DOHH2 (cell line): ENCODE measurements around the gene IL10RA.

Experiments
- H3F3A ChIP-seq: fragments of 200-600 bp; sonication (generic), shearing (Covaris generic); 2 replicates; pipeline ENCODE4 v1.6.0; 2016; ENCODE audit warnings: antibody characterized with exemption, mild to moderate bottlenecking; ENCODE audit not compliant: control insufficient read depth, insufficient read depth
- H3K27ac ChIP-seq: fragments of 200-600 bp; sonication (generic); 2 replicates; pipeline ENCODE4 v1.5.1; 2014; ENCODE audit warnings: low read depth, mild to moderate bottlenecking, low read length, moderate library complexity
- H3K27me3 ChIP-seq: fragments of 200-600 bp; sonication (generic); 2 replicates; pipeline ENCODE4 v1.6.1; 2014; ENCODE audit warnings: mild to moderate bottlenecking, low read length, mixed read lengths; ENCODE audit not compliant: control insufficient read depth
- H3K36me3 ChIP-seq: fragments of 200-600 bp; sonication (generic); 2 replicates; pipeline ENCODE4 v1.6.1; 2014; ENCODE audit warnings: mild to moderate bottlenecking, low read length, moderate library complexity, mixed read lengths; ENCODE audit not compliant: control insufficient read depth
- H3K4me1 ChIP-seq: fragments of 200-600 bp; sonication (generic); 2 replicates; pipeline ENCODE4 v1.6.1; 2014; ENCODE audit warnings: mild to moderate bottlenecking, low read length, mixed read lengths; ENCODE audit not compliant: control insufficient read depth
- H3K4me2 ChIP-seq: fragments of 200-600 bp; sonication (generic); 2 replicates; pipeline ENCODE4 v1.6.0; 2014; ENCODE audit warnings: mild to moderate bottlenecking, low read length, moderate library complexity
- H3K4me3 ChIP-seq: fragments of 200-600 bp; sonication (generic); 2 replicates; pipeline ENCODE4 v1.5.1; 2014; ENCODE audit warnings: mild to moderate bottlenecking, low read length, mixed read lengths
- H3K79me2 ChIP-seq: fragments of 200-600 bp; sonication (generic); 2 replicates; pipeline ENCODE4 v1.6.1; 2014; ENCODE audit warnings: mild to moderate bottlenecking, low read length, mixed read lengths; ENCODE audit not compliant: control insufficient read depth
- H3K9me2 ChIP-seq: fragments of 200-600 bp; sonication (generic); replicated peaks from 2 replicates; pipeline ENCODE4 v1.6.1; 2014; ENCODE audit warnings: mild to moderate bottlenecking, low read length, mixed read lengths; ENCODE audit not compliant: control insufficient read depth
- H3K9me3 ChIP-seq: fragments of 200-600 bp; sonication (generic); 2 replicates; pipeline ENCODE4 v1.6.1; 2014; ENCODE audit warnings: antibody characterized with exemption, low read length, mixed read lengths; ENCODE audit not compliant: control insufficient read depth, insufficient read depth
- H4K20me1 ChIP-seq: fragments of 200-600 bp; sonication (generic); 2 replicates; pipeline ENCODE4 v1.6.0; 2014; ENCODE audit warnings: low read depth, mild to moderate bottlenecking, antibody characterized with exemption, low read length, moderate library complexity; ENCODE audit not compliant: control insufficient read depth, insufficient read depth
- CTCF ChIP-seq: fragments of 200-600 bp; sonication (generic); IDR thresholded peaks from one replicate; pipeline ENCODE4 v1.5.1; 2014; ENCODE audit warnings: antibody characterized with exemption, mild to moderate bottlenecking, low read depth, low read length; ENCODE audit not compliant: poor library complexity, severe bottlenecking
- EZH2phosphoT487 ChIP-seq: fragments of 200-600 bp; sonication (generic); IDR thresholded peaks from 2 replicates; pipeline ENCODE4 v1.6.1; 2017; ENCODE audit warnings: borderline replicate concordance, mild to moderate bottlenecking, antibody characterized with exemption, low read length, moderate library complexity, mixed read lengths

Gene IL10RA

GRCh38 chr11:118042796-118043195 lies 56.6 kb downstream of the IL10RA start:
- no peaks in the 10 kb centered on the region for H3K9me2 ChIP-seq
- H3F3A ChIP-seq = no peaks in the 10 kb centered on the region
- H3K27ac ChIP-seq = no peak overlapping the region
- no peaks in the 10 kb centered on the region for H3K36me3 ChIP-seq
- H3K27me3 ChIP-seq = no peaks in the 10 kb centered on the region
- no peaks in the 10 kb centered on the region for H3K9me3 ChIP-seq
- no peaks in the 10 kb centered on the region for H4K20me1 ChIP-seq
- no peaks in the 10 kb centered on the region for H3K79me2 ChIP-seq
- peaks cover 4% of the 10 kb centered on the region; the same call in 1 of the 2 replicates for H3K4me1 ChIP-seq
- H3K4me2 ChIP-seq = no peak overlapping the region
- TF ChIP-seq CTCF (no peak), EZH2phosphoT487 (no peak)
- H3K4me3 ChIP-seq = no peak overlapping the region

- Histone ChIP-seq H3K9me2 (no peaks in the 10 kb centered on the region), H4K20me1 (no peaks in the 10 kb centered on the region), H3K27ac (no peak overlapping the region), H3K79me2 (no peaks in the 10 kb centered on the region), H3F3A (no peaks in the 10 kb centered on the region), H3K4me3 (no peak overlapping the region), H3K4me2 (no peak overlapping the region), H3K9me3 (no peaks in the 10 kb centered on the region), H3K36me3 (no peaks in the 10 kb centered on the region), H3K4me1 (peaks cover 4% of the 10 kb centered on the region; the same call in 1 of the 2 replicates), H3K27me3 (no peaks in the 10 kb centered on the region)
- TF ChIP-seq CTCF (no peak), EZH2phosphoT487 (no peak)
Observed at GRCh38 chr11:118045191-118045590, 59.0 kb downstream of the IL10RA start.

DNA sequence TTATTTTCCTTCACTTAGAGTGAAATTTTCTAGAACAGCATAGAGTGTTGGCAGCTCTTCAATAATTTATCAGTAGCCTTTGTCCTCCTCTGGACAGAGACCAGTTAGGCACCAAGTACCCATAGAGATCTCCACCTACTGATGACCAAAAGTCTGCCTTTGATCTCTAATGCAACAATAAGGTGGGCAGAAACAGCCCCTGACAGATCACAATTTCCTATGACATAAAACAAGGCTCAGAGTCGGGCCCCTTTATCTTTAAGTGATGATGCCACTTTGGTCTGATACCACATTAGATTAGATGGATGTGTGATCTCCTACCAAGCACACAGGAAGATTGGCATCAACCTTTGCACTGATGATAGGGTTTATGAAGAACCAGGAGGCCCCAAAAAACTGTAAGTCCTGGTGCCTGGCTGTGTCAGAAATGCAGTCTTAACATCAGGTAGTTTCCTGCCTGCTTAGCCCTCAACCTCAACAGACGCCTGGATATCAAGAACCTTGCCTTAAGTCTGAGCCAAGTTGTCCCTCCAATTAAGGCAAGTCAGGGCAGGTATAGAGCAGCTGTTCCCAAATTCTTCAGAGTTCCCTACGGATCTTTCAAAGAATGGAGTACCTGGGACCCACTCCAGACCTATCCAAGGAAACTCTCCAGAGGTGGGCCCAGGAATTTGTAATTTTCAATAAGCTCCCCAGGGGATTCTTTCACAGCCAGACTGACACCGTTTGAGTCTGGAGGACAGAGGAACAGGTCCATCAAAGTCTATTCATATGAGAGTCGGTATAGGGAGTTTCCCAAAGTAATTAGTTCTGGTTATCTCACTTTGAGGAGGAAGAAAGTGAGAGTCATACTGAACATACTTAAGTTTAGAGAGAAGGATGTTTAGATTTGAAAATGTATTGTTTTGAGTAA lies 60.1 kb downstream of the IL10RA start:
- no peaks in the 10 kb centered on the region for H3F3A ChIP-seq
- H3K27me3 ChIP-seq = no peaks in the 10 kb centered on the region
- H3K4me3 ChIP-seq = no peak overlapping the region
- no peaks in the 10 kb centered on the region for H4K20me1 ChIP-seq
- TF ChIP-seq EZH2phosphoT487 = no peak
- TF ChIP-seq CTCF = no peak
- H3K9me3 ChIP-seq = no peaks in the 10 kb centered on the region
- H3K9me2 ChIP-seq = no peaks in the 10 kb centered on the region
- H3K36me3 ChIP-seq = no peaks in the 10 kb centered on the region
- no peak overlapping the region for H3K4me2 ChIP-seq
- H3K27ac ChIP-seq = no peak overlapping the region
- H3K79me2 ChIP-seq = no peaks in the 10 kb centered on the region
- peaks cover 7% of the 10 kb centered on the region for H3K4me1 ChIP-seq
